ENCODE results near the gene DRD1.
A peak's percentile ranks its signal among the peaks of the same experiment; 100 is the strongest.
"Not testable (repeated sequence)": the region's sequence is repeated elsewhere in the genome, so short reads cannot be mapped to it uniquely, and the experiment has no call there.

DRD1 gene

GRCh38 chr5:175467983-175468690, 24.2 kb upstream of the DRD1 start:
- no peak for DNase-seq

GRCh38 chr5:175466700-175467318, 22.8 kb upstream of the DRD1 start:
- no peak for DNase-seq

GRCh38 chr5:175465282-175465681, 21.3 kb upstream of the DRD1 start:
- DNase-seq = no peak

GRCh38 chr5:175464942-175465233, 20.9 kb upstream of the DRD1 start:
- DNase-seq = no peak

- peak; percentile 72 for DNase-seq
Observed at GRCh38 chr5:175464074-175464941, 20.3 kb upstream of the DRD1 start.

GRCh38 chr5:175463641-175464040, 19.7 kb upstream of the DRD1 start:
- peak; percentile 25 for DNase-seq

- no peak for DNase-seq
Observed at GRCh38 chr5:175461370-175461769, 17.4 kb upstream of the DRD1 start.

GRCh38 chr5:175460552-175460951, 16.6 kb upstream of the DRD1 start:
- DNase-seq = no peak

- peak; percentile 30 for DNase-seq
Observed at GRCh38 chr5:175460126-175460525, 16.1 kb upstream of the DRD1 start.

GRCh38 chr5:175457466-175457865, 13.5 kb upstream of the DRD1 start:
- DNase-seq = no peak

GRCh38 chr5:175456105-175456742, 12.2 kb upstream of the DRD1 start:
- DNase-seq = no peak

- DNase-seq = not testable (repeated sequence)
Observed at GRCh38 chr5:175454338-175454737, 10.4 kb upstream of the DRD1 start.

- no peak for DNase-seq
Observed at GRCh38 chr5:175452166-175452565, 8.2 kb upstream of the DRD1 start.

GRCh38 chr5:175448276-175448675, 4.3 kb upstream of the DRD1 start:
- no peak for DNase-seq

- no peak for DNase-seq
Observed at GRCh38 chr5:175447571-175447970, 3.6 kb upstream of the DRD1 start.

GRCh38 chr5:175446378-175446777, 2.4 kb upstream of the DRD1 start:
- DNase-seq = not testable (repeated sequence)

GRCh38 chr5:175444905-175445456, 999 bp upstream of the DRD1 start:
- DNase-seq = peak; percentile 8

- peak; percentile 8 for DNase-seq
Observed at GRCh38 chr5:175443514-175444059, 395 bp downstream of the DRD1 start.

GRCh38 chr5:175438234-175438857, 5.6 kb downstream of the DRD1 start:
- DNase-seq = no peak

GRCh38 chr5:175436359-175436758, 7.6 kb downstream of the DRD1 start:
- no peak for DNase-seq

- DNase-seq = no peak
Observed at GRCh38 chr5:175434800-175435199, 9.2 kb downstream of the DRD1 start.

- DNase-seq = no peak
Observed at GRCh38 chr5:175427762-175428161, 16.2 kb downstream of the DRD1 start.
